Stimulated activated naive CD4-positive, alpha-beta T cell treated with Interleukin-2 at 50 U/mL for 16 hours (primary cell): ENCODE data around the gene CASZ1.

Source experiments
- DNase-seq: peaks from one replicate; lab custom pipeline; 2025; lab: John Stamatoyannopoulos, UW

The CASZ1 gene

GRCh38 chr1:10773851-10774614 is 22.4 kb downstream of the CASZ1 start:
- DNase-seq = no peak

GRCh38 chr1:10773376-10773775 is 23.1 kb downstream of the CASZ1 start:
- no peak for DNase-seq

GRCh38 chr1:10772711-10773110 is 23.7 kb downstream of the CASZ1 start:
- no peak for DNase-seq

- no peak for DNase-seq
Observed at GRCh38 chr1:10771789-10772188, 24.7 kb downstream of the CASZ1 start.

- no peak for DNase-seq
Observed at GRCh38 chr1:10768552-10768951, 27.9 kb downstream of the CASZ1 start.

- DNase-seq = no peak
Observed at GRCh38 chr1:10767282-10767681, 29.2 kb downstream of the CASZ1 start.

- DNase-seq = no peak
Observed at GRCh38 chr1:10765734-10766478, 30.5 kb downstream of the CASZ1 start.

GRCh38 chr1:10765304-10765703 is 31.1 kb downstream of the CASZ1 start:
- DNase-seq = no peak

GRCh38 chr1:10764296-10764798 is 32.1 kb downstream of the CASZ1 start:
- DNase-seq = no peak

- DNase-seq = no peak
Observed at GRCh38 chr1:10762875-10763274, 33.6 kb downstream of the CASZ1 start.

- DNase-seq = no peak
Observed at GRCh38 chr1:10762153-10762523, 34.3 kb downstream of the CASZ1 start.

GRCh38 chr1:10761503-10762152 is 34.8 kb downstream of the CASZ1 start:
- DNase-seq = no peak

GRCh38 chr1:10760566-10761502 is 35.6 kb downstream of the CASZ1 start:
- DNase-seq = no peak

GRCh38 chr1:10759413-10760200 is 36.8 kb downstream of the CASZ1 start:
- no peak for DNase-seq

GRCh38 chr1:10756842-10757241 is 39.6 kb downstream of the CASZ1 start:
- DNase-seq = no peak

GRCh38 chr1:10755970-10756521 is 40.4 kb downstream of the CASZ1 start:
- DNase-seq = peak; percentile 25

GRCh38 chr1:10754568-10755329 is 41.7 kb downstream of the CASZ1 start:
- no peak for DNase-seq

GRCh38 chr1:10753299-10753698 is 43.1 kb downstream of the CASZ1 start:
- DNase-seq = no peak

GRCh38 chr1:10751561-10752085 is 44.8 kb downstream of the CASZ1 start:
- no peak for DNase-seq

- DNase-seq = no peak
Observed at GRCh38 chr1:10751160-10751559, 45.3 kb downstream of the CASZ1 start.
